ENCODE results near the gene TRIP12. TPM values are rescaled to one million over a fixed set of nuclear protein-coding genes. Genes with fewer than 3 reads are reported as not detected.

Gene TRIP12
- total and polyA plus RNA-seq, 2 of the 8 experiments (the other 6 are each of a cell fraction or from before 2014, with no cell fraction given), result 23.1 to 174 TPM

- Histone ChIP-seq H4K8ac (ENCODE audit: extremely low read depth, insufficient read depth, low read length) (no peak overlapping the region), H3K4ac (replicated peaks; ENCODE audit: insufficient read length, low read depth, low read length) (no peak overlapping the region), H2BK20ac (ENCODE audit: low read length) (no peak overlapping the region), H3K79me2 (ENCODE audit: control insufficient read depth in 1 of 2, insufficient read depth in 2 of 2, low read length in 2 of 2) (no peaks in the 10 kb centered on the region), H3K27me3 (replicated peaks in 1 of 4; ENCODE audit: control insufficient read depth in 3 of 4, extremely low read depth in 1 of 4, insufficient read depth in 3 of 4, low read length in 3 of 4) (no peaks in the 10 kb centered on the region), H2BK12ac (ENCODE audit: low read depth, low read length) (no peak overlapping the region), H3K23ac (ENCODE audit: insufficient read length) (no peak overlapping the region), H3K18ac (ENCODE audit: extremely low read depth, low read length) (no peak overlapping the region; the same call in 1 of the 2 replicates), H3K9ac (replicated peaks in 1 of 4; ENCODE audit: extremely low read depth in 1 of 4, low read depth in 3 of 4, low read length in 3 of 4) (no peak overlapping the region), H2BK15ac (ENCODE audit: low read length) (no peak overlapping the region), H2BK5ac (ENCODE audit: low read depth, low read length) (no peak overlapping the region), H2BK120ac (replicated peaks; ENCODE audit: low read depth, low read length) (no peak overlapping the region), H3K36me3 (ENCODE audit: control insufficient read depth in 2 of 4, insufficient read depth in 4 of 4, low read length in 3 of 4) (no peaks in the 10 kb centered on the region), H3K27ac (ENCODE audit: low read depth, low read length) (no peak overlapping the region), H3K23me2 (ENCODE audit: low read depth, low read length) (no peaks in the 10 kb centered on the region), H3K4me3 (ENCODE audit: extremely low read depth in 1 of 4, insufficient read depth in 2 of 4, low read depth in 3 of 4, low read length in 4 of 4) (no peak overlapping the region), H3K4me2 (ENCODE audit: insufficient read depth in 1 of 2, low read depth in 2 of 2, low read length in 2 of 2) (no peak overlapping the region), H3K14ac (ENCODE audit: insufficient read length) (no peak overlapping the region), H3K9me3 (ENCODE audit: insufficient read depth in 2 of 2, low read depth in 1 of 2, low read length in 1 of 2) (no peaks in the 10 kb centered on the region), H4K91ac (replicated peaks; ENCODE audit: insufficient read length, low read length) (no peak overlapping the region), H2AFZ (ENCODE audit: low read length) (no peak overlapping the region), H4K20me1 (replicated peaks in 1 of 2; ENCODE audit: control insufficient read depth in 1 of 2, insufficient read depth in 2 of 2, low read length in 2 of 2) (no peaks in the 10 kb centered on the region), H3K4me1 (replicated peaks in 1 of 4; ENCODE audit: control insufficient read depth in 3 of 4, insufficient read depth in 4 of 4, low read length in 3 of 4) (peaks cover 0 to 4% (median 0%) of the 10 kb centered on the region in 4 experiments; a peak in 3 of 7 replicates), H4K5ac (ENCODE audit: insufficient read length, low read depth, low read length) (no peak overlapping the region), H3K56ac (replicated peaks; ENCODE audit: insufficient read length, low read depth, low read length) (no peak overlapping the region), H3K79me1 (ENCODE audit: low read depth, low read length) (no peaks in the 10 kb centered on the region), H2AK5ac (ENCODE audit: low read depth, low read length) (no peak overlapping the region)
- 89% methylated on average over 11 of the region's 11 CpGs; no CpG with 5 or more reads in 1 of the 2 experiments for WGBS, 2 experiments (ENCODE audit: extremely low coverage in 1 of 2, insufficient coverage in 1 of 2, insufficient read length in 1 of 2, insufficient replicate concordance in 2 of 2, low coverage in 1 of 2, low lambda C conversion rate in 2 of 2, missing lambda C conversion rate in 1 of 2)
- ChIA-PET POLR2A (ENCODE audit: partially characterized antibody) (interaction anchor here (0.6 kb wide), 1 partner anchor 561 kb away, joined by 3 read pairs; no protein-coding TSS in a partner anchor), CTCF (ENCODE audit: partially characterized antibody) (interaction anchor here (0.9 to 1.8 kb wide), 2 partner anchors 30 to 48 kb away, joined by 3 to 8 read pairs; no protein-coding TSS in a partner anchor)
- FAIRE-seq (no peak), DNase-seq (ENCODE audit: low read depth in 1 of 2, low spot score in 2 of 2) (no peak)
Measured at GRCh38 chr2:229752970-229753729, 168.7 kb downstream of the TRIP12 start.
